Neural cell (in vitro differentiated cells): Measurements from ENCODE around the gene CEP97. TPM values are rescaled to one million over a fixed set of nuclear protein-coding genes. Genes with fewer than 3 reads are reported as not detected.
A peak's percentile ranks its signal among the peaks of the same experiment; 100 is the strongest.

Source experiments
- H2AFZ ChIP-seq: fragments of 200-600, 300-800 bp; sonication (generic), shearing (Covaris generic); 2 replicates; pipeline ENCODE4 v1.6.0; 2014; ENCODE audit warnings: low read depth, mild to moderate bottlenecking, antibody characterized with exemption, low read length, moderate library complexity
- H3F3A ChIP-seq: fragments of 200-600 bp; shearing (Covaris generic); 2 replicates; pipeline ENCODE4 v1.6.1; 2016; ENCODE audit warnings: mild to moderate bottlenecking, moderate library complexity, mixed read lengths, antibody characterized with exemption, low read length; ENCODE audit not compliant: insufficient read depth, poor library complexity, severe bottlenecking
- H3K27ac ChIP-seq: fragments of 200-600, 300-800 bp; sonication (generic), shearing (Covaris generic); 2 replicates; pipeline ENCODE4 v1.5.1; 2014; ENCODE audit warnings: mild to moderate bottlenecking, low read length, moderate library complexity
- H3K27me3 ChIP-seq: fragments of 300-800, 200-600 bp; sonication (generic), shearing (Covaris generic); 2 replicates; pipeline ENCODE4 v1.6.0; 2014; ENCODE audit warnings: mild to moderate bottlenecking, low read depth, low read length, moderate library complexity; ENCODE audit not compliant: insufficient read depth
- H3K36me3 ChIP-seq: fragments of 300-800, 200-600 bp; sonication (generic), shearing (Covaris generic); 2 replicates; pipeline ENCODE4 v1.5.1; 2014; ENCODE audit warnings: mild to moderate bottlenecking, antibody characterized with exemption, low read length, moderate library complexity; ENCODE audit not compliant: insufficient read depth
- H3K4me2 ChIP-seq: fragments of 300-800, 200-600 bp; sonication (generic), shearing (Covaris generic); 2 replicates; pipeline ENCODE4 v1.6.0; 2014; ENCODE audit warnings: mild to moderate bottlenecking, low read length
- H3K4me3 ChIP-seq: fragments of 300-800, 200-600 bp; sonication (generic), shearing (Covaris generic); 2 replicates; pipeline ENCODE4 v1.5.1; 2014; ENCODE audit warnings: mild to moderate bottlenecking, low read length, moderate library complexity
- H3K79me2 ChIP-seq: fragments of 200-600 bp; shearing (Covaris generic); replicated peaks from 2 replicates; pipeline ENCODE4 v1.6.0; 2014; ENCODE audit warnings: mild to moderate bottlenecking, low read length, moderate library complexity; ENCODE audit not compliant: insufficient read depth
- H3K9ac ChIP-seq: fragments of 300-800, 200-600 bp; sonication (generic), shearing (Covaris generic); 2 replicates; pipeline ENCODE4 v1.6.1; 2016; ENCODE audit warnings: mild to moderate bottlenecking, low read length, mixed read lengths
- H3K9me2 ChIP-seq: fragments of 200-600 bp; shearing (Covaris generic); 2 replicates; pipeline ENCODE4 v1.6.1; 2016; ENCODE audit warnings: mild to moderate bottlenecking, low read length, mixed read lengths; ENCODE audit not compliant: insufficient read depth
- H3K9me3 ChIP-seq: fragments of 200-600, 300-800 bp; sonication (generic), shearing (Covaris generic); 2 replicates; pipeline ENCODE4 v1.6.1; 2016; ENCODE audit warnings: mild to moderate bottlenecking, mixed run types, low read length, moderate library complexity, mixed read lengths
- H4K20me1 ChIP-seq: fragments of 200-600 bp; shearing (Covaris generic); 2 replicates; pipeline ENCODE4 v1.6.1; 2016; ENCODE audit warnings: mild to moderate bottlenecking, mixed run types; ENCODE audit not compliant: insufficient read depth
- CTCF ChIP-seq: fragments of 450-650 bp; IDR thresholded peaks from 2 replicates; pipeline ENCODE4 v1.5.1; 2014; ENCODE audit warnings: antibody characterized with exemption, mild to moderate bottlenecking, moderate library complexity; ENCODE audit not compliant: poor library complexity, severe bottlenecking
- EP300 ChIP-seq: fragments of 450-650 bp; conservative IDR thresholded peaks from 2 replicates; pipeline ENCODE4 v1.6.1; 2014; ENCODE audit warnings: antibody characterized with exemption, mild to moderate bottlenecking, moderate library complexity; ENCODE audit not compliant: poor library complexity, severe bottlenecking
- EZH2 ChIP-seq: fragments of 200-600, 300-800 bp; shearing (Covaris generic), sonication (generic); IDR thresholded peaks from 2 replicates; pipeline ENCODE4 v1.6.1; 2014; ENCODE audit warnings: antibody characterized with exemption, low read length, borderline replicate concordance, mild to moderate bottlenecking; ENCODE audit not compliant: insufficient read depth, poor library complexity, severe bottlenecking
- MXI1 ChIP-seq: fragments of 450-650 bp; conservative IDR thresholded peaks from 2 replicates; pipeline ENCODE4 v1.6.1; 2014; ENCODE audit warnings: antibody characterized with exemption, mild to moderate bottlenecking; ENCODE audit not compliant: poor library complexity, severe bottlenecking
- POLR2AphosphoS5 ChIP-seq: IDR thresholded peaks from 2 replicates; pipeline ENCODE4 v1.6.1; 2012
- RAD21 ChIP-seq: fragments of 450-650 bp; conservative IDR thresholded peaks from 2 replicates; pipeline ENCODE4 v1.6.1; 2014; ENCODE audit warnings: antibody characterized with exemption, mild to moderate bottlenecking, moderate library complexity
- SMC3 ChIP-seq: fragments of 450-650 bp; conservative IDR thresholded peaks from 2 replicates; pipeline ENCODE4 v1.6.1; 2014; ENCODE audit warnings: antibody characterized with exemption, mild to moderate bottlenecking, moderate library complexity; ENCODE audit not compliant: poor library complexity
- TAF1 ChIP-seq: IDR thresholded peaks from 2 replicates; pipeline ENCODE4 v1.6.1; 2012; ENCODE audit warnings: low read depth
- polyA plus RNA-seq: library from polyadenylated mRNA; depleted of rRNA; stranded (reverse); fragments of >200 nt; gene quantifications from 2 replicates; pipeline ENCODE4 v1.2.3, GENCODE V29; 2014
- TF ChIP-seq, protein P1 (sequence below): IDR thresholded peaks from 2 replicates; pipeline ENCODE4 v1.6.1; 2012; ENCODE audit warnings: borderline replicate concordance

The CEP97 gene
- polyA plus RNA-seq, 1 donor from 2014 or later: 52.9 TPM

- Histone ChIP-seq H3K9ac (no peak overlapping the region), H4K20me1 (no peaks in the 10 kb centered on the region), H3K27me3 (no peaks in the 10 kb centered on the region), H3K79me2 (no peaks in the 10 kb centered on the region), H3K4me2 (no peak overlapping the region), H2AFZ (no peak overlapping the region), H3K36me3 (no peaks in the 10 kb centered on the region), H3K9me2 (no peaks in the 10 kb centered on the region), H3K9me3 (no peaks in the 10 kb centered on the region), H3K4me3 (no peak overlapping the region), H3F3A (no peaks in the 10 kb centered on the region), H3K27ac (no peak overlapping the region)
- TF ChIP-seq, protein P1, sequence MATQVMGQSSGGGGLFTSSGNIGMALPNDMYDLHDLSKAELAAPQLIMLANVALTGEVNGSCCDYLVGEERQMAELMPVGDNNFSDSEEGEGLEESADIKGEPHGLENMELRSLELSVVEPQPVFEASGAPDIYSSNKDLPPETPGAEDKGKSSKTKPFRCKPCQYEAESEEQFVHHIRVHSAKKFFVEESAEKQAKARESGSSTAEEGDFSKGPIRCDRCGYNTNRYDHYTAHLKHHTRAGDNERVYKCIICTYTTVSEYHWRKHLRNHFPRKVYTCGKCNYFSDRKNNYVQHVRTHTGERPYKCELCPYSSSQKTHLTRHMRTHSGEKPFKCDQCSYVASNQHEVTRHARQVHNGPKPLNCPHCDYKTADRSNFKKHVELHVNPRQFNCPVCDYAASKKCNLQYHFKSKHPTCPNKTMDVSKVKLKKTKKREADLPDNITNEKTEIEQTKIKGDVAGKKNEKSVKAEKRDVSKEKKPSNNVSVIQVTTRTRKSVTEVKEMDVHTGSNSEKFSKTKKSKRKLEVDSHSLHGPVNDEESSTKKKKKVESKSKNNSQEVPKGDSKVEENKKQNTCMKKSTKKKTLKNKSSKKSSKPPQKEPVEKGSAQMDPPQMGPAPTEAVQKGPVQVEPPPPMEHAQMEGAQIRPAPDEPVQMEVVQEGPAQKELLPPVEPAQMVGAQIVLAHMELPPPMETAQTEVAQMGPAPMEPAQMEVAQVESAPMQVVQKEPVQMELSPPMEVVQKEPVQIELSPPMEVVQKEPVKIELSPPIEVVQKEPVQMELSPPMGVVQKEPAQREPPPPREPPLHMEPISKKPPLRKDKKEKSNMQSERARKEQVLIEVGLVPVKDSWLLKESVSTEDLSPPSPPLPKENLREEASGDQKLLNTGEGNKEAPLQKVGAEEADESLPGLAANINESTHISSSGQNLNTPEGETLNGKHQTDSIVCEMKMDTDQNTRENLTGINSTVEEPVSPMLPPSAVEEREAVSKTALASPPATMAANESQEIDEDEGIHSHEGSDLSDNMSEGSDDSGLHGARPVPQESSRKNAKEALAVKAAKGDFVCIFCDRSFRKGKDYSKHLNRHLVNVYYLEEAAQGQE: no peak
- TF ChIP-seq MXI1: no peak
- TF ChIP-seq CTCF: no peak
- no peak for TF ChIP-seq RAD21
- TF ChIP-seq POLR2AphosphoS5: no peak
- no peak for TF ChIP-seq EZH2
- TF ChIP-seq EP300: no peak
- TF ChIP-seq SMC3: no peak
- no peak for TF ChIP-seq TAF1
Measured at GRCh38 chr3:101812895-101813294, 88.5 kb downstream of the CEP97 start.

- H3K36me3 ChIP-seq: no peaks in the 10 kb centered on the region
- H2AFZ ChIP-seq: no peak overlapping the region
- no peak overlapping the region for H3K4me3 ChIP-seq
- H3K9me2 ChIP-seq: no peaks in the 10 kb centered on the region
- H3K27me3 ChIP-seq: no peaks in the 10 kb centered on the region
- no peak overlapping the region for H3K9ac ChIP-seq
- no peak overlapping the region for H3K27ac ChIP-seq
- no peaks in the 10 kb centered on the region for H4K20me1 ChIP-seq
- no peak overlapping the region for H3K4me2 ChIP-seq
- no peaks in the 10 kb centered on the region for H3F3A ChIP-seq
- TF ChIP-seq SMC3: peak; percentile 78
- TF ChIP-seq CTCF: peak; percentile 72
- peak; percentile 74 for TF ChIP-seq RAD21
- TF ChIP-seq EP300: no peak
- TF ChIP-seq TAF1: no peak
- TF ChIP-seq POLR2AphosphoS5: no peak
- H3K79me2 ChIP-seq: no peaks in the 10 kb centered on the region
- H3K9me3 ChIP-seq: no peaks in the 10 kb centered on the region
Measured at GRCh38 chr3:101813817-101814440, 89.5 kb downstream of the CEP97 start.
